Progenitor cell of endocrine pancreas (in vitro differentiated cells): ENCODE results near the gene FAM222B. TPM values are rescaled to one million over a fixed set of nuclear protein-coding genes. Genes with fewer than 3 reads are reported as not detected.

Experiments used
- microRNA-seq: library from miRNA; unstranded; fragments of <30 nt; microRNA quantifications from one replicate; pipeline ENCODE4 v1.1.0, GENCODE V29; 2020; ENCODE audit warnings: borderline number of aligned reads; ENCODE audit not compliant: unreplicated experiment
- total RNA-seq: library from RNA; stranded (reverse); gene quantifications from 2 replicates; pipeline ENCODE4 v1.2.1, GENCODE V29; 2021

Gene FAM222B
- total RNA-seq, 1 donor from 2014 or later = 58.7 TPM

Small RNA genes lying within 50 kb of the gene (microRNA-seq; reads per million reads assigned to microRNA genes)
- not detected for gene MIR451B

Other genes with a start within 250 kb of the FAM222B start
- gene SPAG5, start 243.8 kb downstream of the FAM222B start, total RNA-seq = 69.4 and 77.8 TPM in 2 replicates
- 35.5 and 36.7 TPM in 2 replicates for gene RSKR, start 228.6 kb downstream of the FAM222B start, total RNA-seq
- 182 and 190 TPM in 2 replicates for gene BLTP2, start 197.6 kb downstream of the FAM222B start, total RNA-seq
- 53.3 and 57.9 TPM in 2 replicates for gene SDF2, start 180.9 kb downstream of the FAM222B start, total RNA-seq
- gene SUPT6H, start 180.6 kb downstream of the FAM222B start, total RNA-seq = 80.0 and 88.0 TPM in 2 replicates
- 15.2 and 16.3 TPM in 2 replicates for gene PROCA1, start 130.9 kb downstream of the FAM222B start, total RNA-seq
- 147 and 150 TPM in 2 replicates for gene RAB34, start 124.9 kb downstream of the FAM222B start, total RNA-seq
- 1,486 and 1,562 TPM in 2 replicates for gene RPL23A, start 122.8 kb downstream of the FAM222B start, total RNA-seq
- gene TLCD1, start 116.6 kb downstream of the FAM222B start, total RNA-seq = 14.0 and 15.5 TPM in 2 replicates
- gene NEK8, start 114.0 kb downstream of the FAM222B start, total RNA-seq = 15.4 and 16.8 TPM in 2 replicates
- gene TRAF4, start 98.8 kb downstream of the FAM222B start, total RNA-seq = 254 and 260 TPM in 2 replicates
- gene ERAL1, start 12.2 kb upstream of the FAM222B start, total RNA-seq = 49.2 and 49.7 TPM in 2 replicates
- 125 and 131 TPM in 2 replicates for gene FLOT2, start 54.9 kb upstream of the FAM222B start, total RNA-seq
- gene DHRS13, start 60.3 kb upstream of the FAM222B start, total RNA-seq = 22.4 and 25.9 TPM in 2 replicates
- 70.4 and 71.8 TPM in 2 replicates for gene PHF12, start 108.7 kb upstream of the FAM222B start, total RNA-seq
- 9.8 and 10.1 TPM in 2 replicates for gene SEZ6, start 163.2 kb upstream of the FAM222B start, total RNA-seq
- 4.3 and 5.3 TPM in 2 replicates for gene PIPOX, start 200.4 kb upstream of the FAM222B start, total RNA-seq